Subcutaneous adipose tissue (tissue), 4 donors: ENCODE results near the gene SCAF11. TPM values are rescaled to one million over a fixed set of nuclear protein-coding genes. Genes with fewer than 3 reads are reported as not detected.

Experiments used
- total RNA-seq, 4 donors: library from RNA; depleted of rRNA; stranded (reverse); fragments of >200 nt; gene quantifications; one replicate each; pipeline ENCODE4 v1.1.0, GENCODE V29; 2016
- TF ChIP-seq, protein P1 (sequence below): fragments of 450-650 bp; IDR thresholded peaks from one replicate; pipeline ENCODE4 v1.5.1; 2016; ENCODE audit warnings: low read depth, mild to moderate bottlenecking, control low read depth, antibody characterized with exemption, moderate library complexity

SCAF11 gene
- total RNA-seq, 4 donors from 2014 or later, result 143 to 270 (median 191) TPM

GRCh38 chr12:45887544-45887943 lies 102.8 kb downstream of the SCAF11 start:
- TF ChIP-seq, protein P1, sequence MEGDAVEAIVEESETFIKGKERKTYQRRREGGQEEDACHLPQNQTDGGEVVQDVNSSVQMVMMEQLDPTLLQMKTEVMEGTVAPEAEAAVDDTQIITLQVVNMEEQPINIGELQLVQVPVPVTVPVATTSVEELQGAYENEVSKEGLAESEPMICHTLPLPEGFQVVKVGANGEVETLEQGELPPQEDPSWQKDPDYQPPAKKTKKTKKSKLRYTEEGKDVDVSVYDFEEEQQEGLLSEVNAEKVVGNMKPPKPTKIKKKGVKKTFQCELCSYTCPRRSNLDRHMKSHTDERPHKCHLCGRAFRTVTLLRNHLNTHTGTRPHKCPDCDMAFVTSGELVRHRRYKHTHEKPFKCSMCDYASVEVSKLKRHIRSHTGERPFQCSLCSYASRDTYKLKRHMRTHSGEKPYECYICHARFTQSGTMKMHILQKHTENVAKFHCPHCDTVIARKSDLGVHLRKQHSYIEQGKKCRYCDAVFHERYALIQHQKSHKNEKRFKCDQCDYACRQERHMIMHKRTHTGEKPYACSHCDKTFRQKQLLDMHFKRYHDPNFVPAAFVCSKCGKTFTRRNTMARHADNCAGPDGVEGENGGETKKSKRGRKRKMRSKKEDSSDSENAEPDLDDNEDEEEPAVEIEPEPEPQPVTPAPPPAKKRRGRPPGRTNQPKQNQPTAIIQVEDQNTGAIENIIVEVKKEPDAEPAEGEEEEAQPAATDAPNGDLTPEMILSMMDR, result no peak

DNA sequence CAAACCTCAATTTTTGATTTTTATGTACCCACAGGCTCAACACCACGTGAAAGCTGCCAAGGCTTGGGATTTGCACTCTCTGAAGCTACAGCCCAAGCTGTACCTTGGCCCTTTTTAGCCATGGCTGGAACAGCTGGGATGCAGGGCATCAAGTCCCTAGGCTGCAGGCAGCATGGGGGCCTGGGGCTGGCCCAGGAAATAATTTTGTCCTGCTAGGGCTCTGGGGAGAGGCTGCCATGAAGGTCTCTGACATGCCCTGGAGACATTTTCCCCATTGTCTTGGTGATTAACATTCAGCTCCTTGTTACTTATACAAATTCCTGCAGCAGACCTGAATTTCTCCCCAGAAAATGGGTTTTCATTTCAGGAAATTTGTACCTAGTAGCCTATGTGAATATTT lies 103.7 kb downstream of the SCAF11 start:
- TF ChIP-seq, protein P1, result no peak

DNA sequence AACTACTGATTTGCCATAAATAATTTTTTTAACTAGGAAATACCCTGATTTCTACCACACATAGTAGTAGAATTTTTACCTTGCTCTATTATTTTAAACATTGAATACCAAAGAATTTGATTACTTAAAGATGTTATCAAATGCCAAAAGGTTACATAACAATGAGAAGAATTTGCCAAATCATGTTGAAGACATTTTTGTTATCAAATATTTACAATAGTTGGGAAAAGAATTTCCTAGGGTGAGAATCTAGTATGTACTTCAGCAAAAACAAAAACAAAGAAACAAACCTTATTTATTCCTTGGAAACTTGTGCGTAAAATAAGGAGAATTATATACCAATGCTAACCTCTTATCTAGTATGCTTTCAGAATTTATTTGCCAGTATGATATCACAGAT lies 107.2 kb downstream of the SCAF11 start:
- TF ChIP-seq, protein P1, result no peak

DNA sequence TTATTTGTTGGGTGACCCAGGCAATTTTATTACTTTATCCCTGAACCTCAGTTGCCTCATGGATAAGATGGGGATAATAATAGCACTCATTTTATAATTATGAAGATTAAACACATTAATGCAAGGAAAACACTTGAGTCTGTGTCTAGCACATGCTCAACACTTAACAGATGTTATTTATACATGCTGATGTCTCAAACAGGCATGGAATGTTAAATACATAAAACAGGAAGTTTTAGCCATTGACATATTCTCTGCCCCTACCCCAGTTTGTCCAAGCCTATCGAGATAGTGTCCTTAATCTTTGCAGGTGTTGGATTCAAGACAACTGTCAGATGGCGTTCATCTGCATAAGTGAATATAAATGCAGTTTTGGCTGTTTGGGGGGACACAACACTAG lies 109.8 kb downstream of the SCAF11 start:
- TF ChIP-seq, protein P1, result no peak

DNA sequence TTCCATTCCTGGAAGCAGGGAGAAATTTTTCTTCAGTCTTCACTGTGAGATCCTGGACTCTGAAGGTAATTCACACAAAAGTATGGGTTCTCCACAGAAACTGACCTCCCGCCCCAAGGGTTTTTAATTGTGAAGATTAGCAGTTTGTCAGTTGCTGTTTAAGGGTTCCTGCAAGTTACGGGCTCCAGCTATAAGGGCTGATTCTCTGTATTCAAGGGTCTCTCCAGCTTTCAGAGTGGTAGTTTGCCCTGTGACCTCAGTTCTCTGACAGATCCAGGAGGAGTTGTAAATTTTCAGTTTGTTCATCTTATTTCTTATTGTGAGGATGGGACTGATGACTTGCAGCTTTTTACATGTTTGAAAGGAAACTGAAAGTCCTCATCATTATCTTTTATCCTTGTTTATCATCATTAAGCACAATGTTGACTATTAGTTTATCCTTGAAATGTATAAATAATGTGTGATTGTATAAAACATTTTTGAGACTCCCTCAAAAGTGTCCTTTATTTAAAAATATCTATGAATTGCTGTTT lies 110.9 kb downstream of the SCAF11 start:
- TF ChIP-seq, protein P1, result no peak

GRCh38 chr12:45878630-45879255 lies 111.6 kb downstream of the SCAF11 start:
- TF ChIP-seq, protein P1, result no peak

- TF ChIP-seq, protein P1, result no peak
Measured at GRCh38 chr12:45877069-45877468, 113.3 kb downstream of the SCAF11 start.
